Occipital lobe (tissue), 2 donors: ENCODE data around the gene SPRING1. TPM values are rescaled to one million over a fixed set of nuclear protein-coding genes. Genes with fewer than 3 reads are reported as not detected.

Experiments
- DNase-seq: peaks from one replicate; lab custom pipeline; 2025; lab: John Stamatoyannopoulos, UW
- total RNA-seq: library from RNA; depleted of rRNA; stranded (reverse); fragments of >200 nt; gene quantifications from one replicate; pipeline ENCODE4 v1.2.3, GENCODE V29; 2014

The SPRING1 gene
- total RNA-seq, 1 donor from 2014 or later = 27.6 TPM

DNA sequence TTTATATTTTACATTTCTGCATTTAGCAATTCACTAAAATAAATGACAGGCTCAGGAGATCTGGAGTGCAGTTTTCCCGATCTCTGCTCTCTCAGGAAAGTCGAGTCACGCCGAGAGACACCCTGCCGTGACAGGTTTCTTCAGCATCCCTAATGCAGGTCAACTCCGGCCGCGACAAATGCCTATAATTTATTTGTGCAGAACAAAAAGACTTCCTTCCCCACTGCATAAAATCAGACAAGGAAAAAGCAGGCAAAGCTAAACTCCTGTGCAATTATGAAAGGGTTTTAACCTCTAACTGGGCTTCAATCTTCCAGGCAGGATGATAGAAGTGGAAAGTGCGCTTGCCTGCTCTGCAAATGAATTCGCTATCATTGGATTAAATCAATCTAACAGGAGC, 28.1 kb downstream of the SPRING1 start:
- no peak for DNase-seq

DNA sequence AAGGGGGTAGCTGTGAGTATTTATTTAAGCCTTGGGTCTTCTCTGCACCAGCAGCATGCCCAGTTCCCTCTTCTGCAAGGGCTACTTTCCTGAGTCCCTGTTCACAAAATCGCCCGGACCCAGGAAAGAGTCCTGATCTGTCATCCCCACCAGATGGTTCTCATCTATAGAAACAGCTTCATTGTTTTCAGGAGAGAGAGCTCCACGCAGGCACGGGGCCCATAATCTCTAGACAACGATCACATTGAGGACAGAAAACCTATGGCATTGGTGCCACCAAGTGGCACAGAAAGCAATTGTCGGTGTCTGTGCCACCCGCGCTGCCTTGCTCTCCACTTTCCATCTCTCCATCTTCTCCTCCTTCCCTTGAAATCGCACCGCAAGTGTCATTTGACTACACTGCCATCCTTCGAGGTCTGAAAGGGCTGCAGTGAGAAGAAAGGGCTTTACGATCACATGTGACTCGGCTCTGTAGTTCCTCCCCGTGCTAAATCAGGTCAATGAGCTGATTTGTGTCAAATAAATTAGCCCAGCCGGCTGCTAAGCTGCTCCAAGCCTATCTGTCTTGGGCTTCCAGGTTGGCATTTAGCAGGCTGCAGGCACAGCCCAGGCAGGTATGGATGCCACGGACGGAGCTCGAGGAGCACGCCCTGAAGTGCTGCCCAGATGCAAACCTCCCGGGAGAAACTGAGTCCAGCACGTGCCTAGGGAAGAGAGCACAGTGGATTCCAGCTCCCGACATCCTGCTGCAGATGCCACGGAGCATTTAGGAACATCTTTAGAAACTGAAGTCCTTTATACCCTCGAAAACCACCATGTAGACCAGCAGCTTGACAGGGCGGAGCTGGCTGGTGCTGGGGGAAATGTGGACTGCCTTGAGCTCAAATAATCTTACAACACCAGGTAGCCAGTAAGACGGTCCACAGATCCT, 28.8 kb downstream of the SPRING1 start:
- peak; percentile 79 for DNase-seq

DNA sequence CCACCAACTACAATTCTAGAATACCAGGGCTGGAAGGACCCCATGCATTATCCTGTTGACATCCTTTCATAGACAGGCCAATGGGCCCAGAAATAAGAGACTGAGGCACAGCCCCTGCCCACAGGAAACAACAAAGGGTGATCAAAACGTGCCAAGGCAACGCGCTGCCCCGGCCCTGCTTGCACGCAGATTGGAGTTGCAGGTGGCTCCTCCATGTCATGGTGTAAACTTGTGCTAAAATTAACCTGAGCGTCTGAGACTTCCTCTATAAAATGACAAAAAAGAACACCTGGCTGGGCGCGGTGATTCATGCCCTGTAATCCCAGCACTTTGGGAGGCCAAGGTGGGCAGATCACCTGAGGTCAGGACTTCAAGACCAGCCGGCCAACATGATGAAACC, 30.1 kb downstream of the SPRING1 start:
- DNase-seq = no peak

GRCh38 chr12:116703214-116703795, 34.6 kb downstream of the SPRING1 start:
- peak; percentile 34 for DNase-seq

DNA sequence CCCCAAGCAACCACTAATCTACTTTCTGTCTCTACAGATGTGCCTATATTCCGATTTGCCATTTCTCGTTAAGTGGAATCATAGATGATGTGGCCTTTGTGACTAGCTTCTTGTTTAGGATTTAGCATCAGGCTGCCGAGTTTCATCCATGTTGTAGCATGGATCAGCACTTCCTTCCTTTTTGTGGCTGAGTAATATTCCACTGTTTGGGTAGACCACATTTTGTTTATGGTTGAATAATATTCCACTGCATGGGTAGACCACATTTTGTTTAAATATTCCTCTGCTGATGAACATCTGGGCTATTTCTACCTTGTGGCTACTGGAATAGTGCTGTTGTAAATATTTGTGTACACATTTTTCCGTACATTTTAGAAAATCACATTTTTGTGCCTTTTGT, 36.4 kb downstream of the SPRING1 start:
- DNase-seq = no peak

DNA sequence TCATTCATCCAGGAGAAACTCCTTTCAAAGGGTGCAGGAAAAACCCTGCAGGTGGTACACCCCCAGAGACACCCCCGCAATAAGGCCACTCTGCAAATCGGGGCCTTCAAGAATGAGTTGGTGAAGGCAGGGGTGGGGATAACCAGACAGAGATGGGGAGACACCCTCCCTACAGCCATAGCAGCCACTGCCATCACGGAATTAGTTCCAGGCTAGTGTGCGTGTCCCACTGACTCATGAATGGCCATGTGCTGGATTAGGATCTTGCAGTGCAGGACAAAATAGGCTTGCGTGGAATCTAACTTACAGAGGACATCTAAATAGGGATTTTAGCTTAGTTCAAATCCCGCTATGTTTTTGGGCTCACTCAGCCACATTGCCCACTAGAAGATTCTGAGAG, 37.8 kb downstream of the SPRING1 start:
- no peak for DNase-seq

- no peak for DNase-seq
Measured at GRCh38 chr12:116698554-116699075, 39.3 kb downstream of the SPRING1 start.

DNA sequence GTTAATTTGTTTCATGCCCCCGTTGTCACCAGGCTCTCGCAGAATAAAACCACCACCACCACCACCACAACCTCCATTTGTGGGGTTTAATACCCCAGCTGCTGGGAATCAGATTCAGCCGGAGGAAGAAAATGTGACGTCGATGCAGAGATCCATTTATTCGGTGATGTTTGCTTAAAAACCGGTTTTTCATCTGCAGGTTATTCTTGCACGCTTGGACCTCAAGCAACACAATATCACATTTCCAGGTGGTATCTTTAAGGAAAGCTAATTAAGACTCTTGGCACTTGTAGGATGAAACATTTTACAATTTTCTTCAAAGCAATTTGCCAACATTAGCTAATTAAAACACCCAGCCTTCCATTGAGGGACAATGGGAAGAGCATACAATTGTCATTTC, 39.8 kb downstream of the SPRING1 start:
- DNase-seq = no peak

DNA sequence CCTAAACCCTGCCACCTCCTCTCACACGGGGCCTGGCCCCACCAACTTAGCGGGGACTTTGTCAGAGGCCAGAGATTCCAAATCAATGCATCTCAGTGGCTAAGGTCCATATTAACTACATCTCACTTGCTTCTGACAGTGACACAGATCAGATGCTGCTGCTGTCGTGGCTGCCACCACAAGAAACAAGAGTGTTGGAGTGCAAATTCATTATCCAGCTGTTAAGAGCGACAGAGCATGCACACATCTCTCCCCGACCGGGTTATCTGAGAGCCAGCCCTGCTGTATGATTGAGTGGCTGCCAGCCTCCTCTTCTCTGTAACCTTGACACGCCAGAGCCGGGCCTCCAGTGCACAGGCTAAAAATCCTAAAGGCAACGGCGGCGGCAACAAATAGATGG, 40.2 kb downstream of the SPRING1 start:
- DNase-seq = no peak

GRCh38 chr12:116697305-116697704, 40.6 kb downstream of the SPRING1 start:
- DNase-seq = no peak

DNA sequence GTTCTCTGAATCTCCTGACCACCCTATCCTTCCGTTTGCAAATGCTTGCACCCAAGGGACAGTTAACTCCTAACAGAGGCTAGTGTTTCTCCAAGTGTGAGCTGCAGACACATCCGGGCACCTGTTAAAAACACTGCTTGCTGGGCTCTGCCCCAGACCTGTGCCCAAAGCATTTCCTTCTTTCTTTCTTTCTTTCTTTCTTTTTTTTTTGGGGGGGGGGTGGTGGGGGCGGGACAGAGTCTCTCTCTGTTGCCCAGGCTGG, 42.5 kb downstream of the SPRING1 start:
- DNase-seq = no peak

- DNase-seq = no peak
Measured at GRCh38 chr12:116694653-116695463, 43.0 kb downstream of the SPRING1 start.

DNA sequence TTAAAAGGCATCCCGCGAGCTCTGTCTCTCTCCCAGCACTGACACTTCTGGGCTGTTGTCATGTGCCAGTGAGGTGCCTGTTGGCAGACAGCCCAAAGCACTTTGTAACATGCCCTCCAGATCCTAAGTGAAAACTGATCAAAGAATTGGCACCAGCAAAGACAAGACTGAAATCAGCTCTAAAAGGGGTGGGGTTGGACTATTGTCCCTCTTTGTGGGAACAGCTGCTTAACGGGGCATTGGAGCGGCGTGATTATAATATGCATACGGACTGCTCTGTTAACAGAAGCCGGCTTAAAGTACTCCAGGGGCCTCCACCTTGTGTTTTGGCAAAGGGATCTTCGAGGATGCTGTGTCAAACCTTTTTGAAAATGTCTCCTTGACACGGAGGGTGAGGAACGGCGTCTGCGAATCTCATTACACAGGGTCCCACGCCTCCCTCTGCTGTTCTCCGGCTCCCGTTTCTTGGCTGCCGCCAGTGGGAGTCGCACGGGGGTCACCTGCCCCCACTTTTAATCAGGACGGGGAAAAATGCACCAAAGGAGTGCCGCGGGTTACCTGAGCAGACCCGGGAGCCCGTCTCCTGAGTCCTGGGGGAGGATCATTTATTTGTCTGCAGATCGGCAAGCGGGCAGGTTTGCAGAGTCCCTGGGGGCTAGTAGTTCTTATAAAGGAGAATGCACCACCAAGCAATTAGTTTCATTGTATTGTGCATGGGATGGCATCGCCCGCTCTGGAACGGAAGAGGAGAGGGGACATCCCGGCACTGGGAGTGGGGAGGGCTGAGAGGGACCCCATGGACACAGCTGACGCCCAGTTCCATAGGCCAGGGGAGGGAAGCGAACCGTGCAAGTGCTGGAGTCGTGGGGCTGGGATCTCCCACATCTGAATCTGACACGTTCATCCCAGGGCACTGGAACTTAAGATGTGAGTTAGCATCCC, 44.3 kb downstream of the SPRING1 start:
- no peak for DNase-seq

DNA sequence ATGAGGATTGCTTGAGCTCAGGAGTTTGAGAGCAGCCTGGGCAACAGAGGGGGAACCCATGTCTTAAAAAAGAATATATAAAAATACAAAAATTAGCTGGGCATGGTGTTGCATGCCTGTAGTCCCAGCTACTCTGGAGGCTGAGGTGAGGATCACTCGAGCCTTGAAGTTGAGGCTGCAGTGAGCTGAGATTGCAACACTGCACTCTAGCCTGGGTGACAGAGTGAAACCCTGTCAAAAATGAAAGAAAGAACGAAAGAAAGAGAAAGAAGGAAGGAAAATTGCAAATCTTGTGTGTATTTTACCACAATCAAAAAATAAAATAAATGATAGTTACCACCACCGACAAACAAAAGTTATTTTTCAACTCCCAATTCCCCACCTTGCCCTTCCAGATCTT, 45.3 kb downstream of the SPRING1 start:
- no peak for DNase-seq

GRCh38 chr12:116691636-116692035, 46.2 kb downstream of the SPRING1 start:
- DNase-seq = no peak

- no peak for DNase-seq
Measured at GRCh38 chr12:116691205-116691604, 46.7 kb downstream of the SPRING1 start.

- no peak for DNase-seq
Measured at GRCh38 chr12:116689979-116690744, 47.7 kb downstream of the SPRING1 start.

- DNase-seq = no peak
Measured at GRCh38 chr12:116689521-116689920, 48.3 kb downstream of the SPRING1 start.
